AG10803 (cell line): Measurements from ENCODE around the gene HSPH1.

Source experiments
- DNase-seq: peaks from one replicate; pipeline ENCODE4 v3.0.0; 2010; ENCODE audit warnings: low read depth
- H3K4me3 ChIP-seq: 2 replicates; pipeline ENCODE4 v1.5.1; 2011; ENCODE audit warnings: mild to moderate bottlenecking, low read length, control low read depth
- TF ChIP-seq, protein P1 (sequence below): conservative IDR thresholded peaks from 2 replicates; pipeline ENCODE4 v1.5.1; 2011; ENCODE audit warnings: mild to moderate bottlenecking, low read length, control low read depth, inconsistent platforms

HSPH1 gene

GRCh38 chr13:31119966-31120700 is 41.6 kb downstream of the HSPH1 start:
- TF ChIP-seq, protein P1, sequence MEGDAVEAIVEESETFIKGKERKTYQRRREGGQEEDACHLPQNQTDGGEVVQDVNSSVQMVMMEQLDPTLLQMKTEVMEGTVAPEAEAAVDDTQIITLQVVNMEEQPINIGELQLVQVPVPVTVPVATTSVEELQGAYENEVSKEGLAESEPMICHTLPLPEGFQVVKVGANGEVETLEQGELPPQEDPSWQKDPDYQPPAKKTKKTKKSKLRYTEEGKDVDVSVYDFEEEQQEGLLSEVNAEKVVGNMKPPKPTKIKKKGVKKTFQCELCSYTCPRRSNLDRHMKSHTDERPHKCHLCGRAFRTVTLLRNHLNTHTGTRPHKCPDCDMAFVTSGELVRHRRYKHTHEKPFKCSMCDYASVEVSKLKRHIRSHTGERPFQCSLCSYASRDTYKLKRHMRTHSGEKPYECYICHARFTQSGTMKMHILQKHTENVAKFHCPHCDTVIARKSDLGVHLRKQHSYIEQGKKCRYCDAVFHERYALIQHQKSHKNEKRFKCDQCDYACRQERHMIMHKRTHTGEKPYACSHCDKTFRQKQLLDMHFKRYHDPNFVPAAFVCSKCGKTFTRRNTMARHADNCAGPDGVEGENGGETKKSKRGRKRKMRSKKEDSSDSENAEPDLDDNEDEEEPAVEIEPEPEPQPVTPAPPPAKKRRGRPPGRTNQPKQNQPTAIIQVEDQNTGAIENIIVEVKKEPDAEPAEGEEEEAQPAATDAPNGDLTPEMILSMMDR = no peak
- no peak overlapping the region for H3K4me3 ChIP-seq
- no peak for DNase-seq

- no peak for DNase-seq
- no peak overlapping the region for H3K4me3 ChIP-seq
- TF ChIP-seq, protein P1 = no peak
These were observed 42.2 kb downstream of the HSPH1 start for GRCh38 chr13:31119526-31119925.

- DNase-seq = no peak
- H3K4me3 ChIP-seq = no peak overlapping the region
- TF ChIP-seq, protein P1 = no peak
These were observed 45.5 kb downstream of the HSPH1 start for GRCh38 chr13:31116224-31116623.

DNA sequence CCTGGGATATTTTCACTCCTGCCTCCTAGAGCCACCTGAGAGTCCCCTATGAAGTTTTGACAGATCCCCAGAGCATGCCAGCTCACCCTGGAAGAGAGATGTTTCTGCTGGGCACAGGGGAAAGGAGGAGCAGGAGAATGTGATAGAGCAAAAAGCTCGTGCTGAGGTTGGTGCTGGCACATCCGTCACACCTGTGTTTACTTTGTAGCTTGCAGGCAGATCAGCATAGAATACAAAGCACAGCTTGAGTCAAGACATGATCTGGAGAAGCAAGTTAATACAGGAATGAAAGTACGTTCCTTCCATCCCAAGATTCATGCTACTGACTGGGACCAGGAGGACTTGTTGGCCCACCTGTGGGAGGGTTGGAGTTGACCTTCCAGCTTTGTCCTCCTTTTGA is 46.1 kb downstream of the HSPH1 start:
- no peak for DNase-seq
- no peak overlapping the region for H3K4me3 ChIP-seq
- TF ChIP-seq, protein P1 = no peak

GRCh38 chr13:31114641-31115040 is 47.1 kb downstream of the HSPH1 start:
- TF ChIP-seq, protein P1 = no peak
- H3K4me3 ChIP-seq = no peak overlapping the region
- no peak for DNase-seq

- H3K4me3 ChIP-seq = no peak overlapping the region
- TF ChIP-seq, protein P1 = no peak
- no peak for DNase-seq
These were observed 50.6 kb downstream of the HSPH1 start for GRCh38 chr13:31111136-31111535.

DNA sequence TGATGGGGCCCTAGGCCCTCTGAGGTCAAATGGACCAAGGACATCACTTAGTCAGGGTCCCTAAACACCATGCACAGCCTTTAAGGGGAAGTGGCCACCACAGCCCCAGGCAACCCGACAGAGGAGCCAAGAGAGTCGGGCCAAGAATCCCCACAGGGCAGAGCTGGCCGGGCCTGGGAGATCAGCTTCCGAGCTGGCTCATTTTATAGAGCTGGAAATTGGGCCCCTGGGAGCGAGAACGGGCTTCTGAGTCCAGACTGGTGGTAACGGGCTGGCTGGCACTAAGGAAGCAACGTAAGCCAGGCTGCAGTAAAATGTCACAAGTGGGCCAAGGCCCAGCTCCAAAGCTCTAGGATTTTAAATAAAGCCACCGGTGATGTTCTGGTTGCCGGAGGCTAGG is 51.1 kb downstream of the HSPH1 start:
- DNase-seq = no peak
- TF ChIP-seq, protein P1 = no peak
- no peak overlapping the region for H3K4me3 ChIP-seq
